GM12891 (cell line): ENCODE measurements around the gene TSHZ3.

Source experiments
- DNase-seq: peaks from one replicate; pipeline ENCODE4 v3.0.0; 2011; ENCODE audit warnings: low spot score; ENCODE audit not compliant: insufficient read length
- FAIRE-seq: peaks from 2 replicates; lab custom pipeline; 2011; peaks lifted over from hg19 to GRCh38; lab: Jason Lieb, UNC
- PAX5 ChIP-seq: IDR thresholded peaks from 2 replicates; pipeline ENCODE4 v1.6.1; 2011; ENCODE audit warnings: low read length, moderate library complexity, mild to moderate bottlenecking; ENCODE audit not compliant: insufficient read depth, severe bottlenecking
- POLR2A ChIP-seq: IDR thresholded peaks from 2 replicates; pipeline ENCODE4 v1.6.1; 2011; ENCODE audit warnings: low read depth, low read length, control low read depth
- POLR2AphosphoS5 ChIP-seq: IDR thresholded peaks from 2 replicates; pipeline ENCODE4 v1.6.1; 2011; ENCODE audit warnings: low read depth, low read length, control low read depth
- POU2F2 ChIP-seq: IDR thresholded peaks from 2 replicates; pipeline ENCODE4 v1.6.1; 2011; ENCODE audit warnings: low read depth, mild to moderate bottlenecking, control low read depth, low read length, moderate library complexity
- SPI1 ChIP-seq: IDR thresholded peaks from 2 replicates; pipeline ENCODE4 v1.6.1; 2011; ENCODE audit warnings: low read depth, low read length, control low read depth
- TAF1 ChIP-seq: IDR thresholded peaks from 2 replicates; pipeline ENCODE4 v1.6.1; 2011; ENCODE audit warnings: low read depth, low read length, control low read depth

Gene TSHZ3

DNA sequence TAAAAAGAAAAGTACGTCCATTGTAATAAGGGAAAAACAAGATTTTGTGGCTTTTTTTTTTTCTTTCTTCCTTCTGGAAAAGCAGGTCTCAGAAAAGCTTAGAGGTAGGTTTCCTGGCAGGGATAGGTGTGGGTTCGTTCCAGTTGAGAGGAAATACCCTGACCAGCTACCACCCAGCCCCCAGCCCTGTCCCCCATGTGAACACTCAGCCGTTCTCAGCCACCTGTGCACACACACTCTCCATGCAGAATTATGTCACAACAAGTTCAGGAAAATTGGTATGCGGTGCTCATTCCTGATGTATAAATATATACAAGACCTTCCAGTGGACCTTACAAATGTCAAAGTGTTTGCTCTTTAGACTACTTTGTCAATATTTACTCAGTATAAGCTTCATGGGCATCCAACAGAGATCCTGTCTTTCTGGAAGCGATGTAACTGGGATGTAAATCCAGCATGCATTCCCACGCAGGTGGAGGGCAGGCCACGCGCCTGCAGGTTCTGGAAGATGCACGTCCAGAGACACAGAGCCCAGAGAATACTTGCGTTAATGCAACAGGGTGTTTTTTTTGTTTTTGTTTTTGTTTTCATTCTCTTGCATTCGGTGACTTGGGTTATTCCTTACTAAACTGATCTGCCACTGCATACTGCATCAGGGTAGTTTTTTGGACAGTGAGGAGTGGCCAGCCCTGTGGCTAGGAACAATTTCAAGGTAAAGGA lies 68.8 kb downstream of the TSHZ3 start:
- TF ChIP-seq SPI1: no peak
- no peak for TF ChIP-seq POU2F2
- no peak for TF ChIP-seq PAX5
- no peak for TF ChIP-seq POLR2AphosphoS5
- no peak for TF ChIP-seq TAF1
- no peak for TF ChIP-seq POLR2A
- no peak for DNase-seq
- no peak for FAIRE-seq

GRCh38 chr19:31279436-31279765 lies 69.8 kb downstream of the TSHZ3 start:
- TF ChIP-seq POLR2AphosphoS5: no peak
- FAIRE-seq: no peak
- DNase-seq: no peak

DNA sequence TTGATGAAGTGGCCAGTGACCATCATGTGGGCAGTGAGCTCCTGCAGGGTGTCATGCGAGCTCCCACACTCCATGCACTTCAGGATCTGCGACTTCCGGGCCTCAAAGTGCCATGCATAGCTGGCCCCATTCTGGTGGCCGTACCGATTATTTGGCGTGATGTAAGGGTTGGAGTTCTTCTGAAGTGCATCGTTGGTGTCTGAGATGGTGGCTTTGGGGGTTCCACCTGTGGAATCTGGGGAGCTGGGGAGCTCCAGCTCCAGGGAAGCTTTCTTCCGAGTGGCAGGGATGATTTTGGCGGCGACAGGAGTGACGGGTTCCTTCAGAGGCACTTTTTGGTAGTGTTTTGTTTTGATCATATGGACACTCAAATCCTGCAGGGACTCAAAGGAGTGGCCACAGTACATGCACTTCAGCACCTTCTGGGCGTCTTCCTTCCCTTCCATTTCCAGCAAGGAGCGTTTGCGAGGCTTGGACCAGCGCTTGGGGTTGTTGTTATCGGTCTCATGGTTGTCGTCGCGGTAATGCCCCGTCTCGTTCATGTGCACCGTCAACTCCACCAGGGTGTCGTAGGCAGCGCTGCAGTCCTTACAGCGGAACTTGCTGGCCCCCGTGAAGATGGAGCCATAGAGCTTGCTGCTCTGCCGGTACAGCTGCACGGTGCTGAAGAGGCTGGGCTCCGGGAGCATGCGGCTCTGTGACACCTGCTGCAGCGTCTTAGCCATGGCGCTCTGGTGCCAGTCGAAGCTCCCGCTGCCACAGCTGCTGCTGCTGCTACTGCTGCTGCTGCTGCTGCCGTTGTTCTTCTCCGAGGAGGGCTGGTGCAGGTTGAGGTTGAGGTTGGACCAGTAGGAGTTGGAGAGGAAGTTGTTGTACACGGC lies 70.4 kb downstream of the TSHZ3 start:
- no peak for FAIRE-seq

DNA sequence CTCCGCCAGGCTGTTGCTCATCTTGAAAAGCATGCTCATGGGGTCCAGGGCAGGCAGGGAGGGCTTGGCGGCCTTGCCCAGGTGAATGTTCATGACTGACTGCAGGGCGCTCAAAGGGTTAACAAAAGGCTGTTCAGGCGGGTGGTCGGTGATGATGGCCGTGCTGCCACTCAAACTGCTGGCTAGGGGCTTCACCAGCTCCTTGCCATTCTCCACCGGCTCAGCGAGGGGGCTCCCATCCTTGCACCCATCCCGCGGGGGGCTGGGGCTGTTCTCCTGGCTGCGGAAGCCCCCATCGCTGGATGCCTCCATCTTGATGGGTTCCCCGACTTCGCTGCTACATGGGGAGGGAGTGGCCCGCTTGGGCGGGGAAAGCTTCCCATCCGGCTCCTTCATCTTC lies 71.7 kb downstream of the TSHZ3 start:
- FAIRE-seq (no peak), DNase-seq (no peak)
- TF ChIP-seq SPI1 (no peak), POU2F2 (no peak), TAF1 (no peak), POLR2A (no peak), PAX5 (no peak), POLR2AphosphoS5 (no peak)

More for the DNA sequence above, 70.4 kb downstream of the TSHZ3 start:
- TF ChIP-seq SPI1: no peak
- no peak for TF ChIP-seq POLR2AphosphoS5
- no peak for TF ChIP-seq POU2F2
- no peak for TF ChIP-seq PAX5
- TF ChIP-seq TAF1: no peak
- TF ChIP-seq POLR2A: no peak
- no peak for DNase-seq

GRCh38 chr19:31276831-31277230 lies 72.4 kb downstream of the TSHZ3 start:
- TF ChIP-seq POU2F2: no peak
- no peak for TF ChIP-seq POLR2A
- DNase-seq (no peak), FAIRE-seq (no peak)

DNA sequence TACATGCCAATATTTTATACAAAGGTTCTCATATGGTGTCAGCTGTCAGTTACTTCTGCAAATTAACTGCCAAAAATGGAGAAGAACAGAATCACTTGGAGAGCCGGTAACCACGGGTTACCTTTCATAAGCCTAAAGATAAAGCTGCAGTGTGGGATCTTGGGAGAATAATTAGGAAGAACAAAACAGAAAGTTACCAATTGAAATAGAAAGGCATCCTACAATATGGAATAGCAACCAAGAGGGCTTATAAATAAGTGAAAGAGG lies 74.2 kb downstream of the TSHZ3 start:
- no peak for DNase-seq
- TF ChIP-seq POU2F2: no peak
- no peak for TF ChIP-seq PAX5
- no peak for TF ChIP-seq TAF1
- TF ChIP-seq POLR2A: no peak
- TF ChIP-seq SPI1: no peak
- TF ChIP-seq POLR2AphosphoS5: no peak
- no peak for FAIRE-seq

- TF ChIP-seq PAX5 (no peak), POU2F2 (no peak), SPI1 (no peak), POLR2A (no peak), TAF1 (no peak), POLR2AphosphoS5 (no peak)
- DNase-seq: no peak
- no peak for FAIRE-seq
Observed at GRCh38 chr19:31274251-31275067, 74.8 kb downstream of the TSHZ3 start.

- TF ChIP-seq TAF1: no peak
- no peak for TF ChIP-seq SPI1
- TF ChIP-seq POLR2A: no peak
- no peak for TF ChIP-seq POU2F2
- no peak for TF ChIP-seq PAX5
- no peak for TF ChIP-seq POLR2AphosphoS5
- no peak for DNase-seq
- FAIRE-seq: no peak
Observed at GRCh38 chr19:31272583-31273106, 76.6 kb downstream of the TSHZ3 start.

DNA sequence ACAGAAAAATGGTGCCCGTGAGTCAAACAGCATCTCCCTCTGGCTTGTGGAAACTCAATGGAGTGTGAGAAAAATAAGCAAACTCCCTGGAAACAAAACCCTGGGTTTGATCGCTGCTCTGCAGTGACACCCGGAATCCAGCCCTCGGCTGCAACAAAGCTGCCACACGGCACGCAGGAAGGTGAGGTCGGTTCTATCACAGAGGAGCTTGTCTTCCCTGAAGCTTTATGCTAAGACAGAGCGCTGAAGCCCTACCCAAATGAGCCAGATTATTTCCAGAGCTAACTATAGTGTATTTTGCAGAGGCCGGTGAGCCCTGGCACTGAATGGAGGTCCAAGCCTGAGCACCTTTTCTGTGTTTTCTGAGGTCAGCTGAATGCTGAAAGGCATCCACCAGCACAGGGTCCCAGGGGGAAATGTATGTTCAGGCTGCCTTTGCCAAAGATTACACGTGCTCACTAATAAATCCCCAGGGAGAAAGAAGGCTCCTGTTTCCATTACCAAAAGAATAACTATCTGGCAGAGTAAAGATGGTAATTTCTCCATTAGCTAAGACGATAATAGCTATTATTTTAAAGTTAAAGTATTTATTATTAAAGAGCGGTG lies 77.8 kb downstream of the TSHZ3 start:
- FAIRE-seq: no peak
- DNase-seq: no peak
- TF ChIP-seq TAF1 (no peak), POLR2AphosphoS5 (no peak)
